ENCODE results near the gene ENO2. TPM values are rescaled to one million over a fixed set of nuclear protein-coding genes. Genes with fewer than 3 reads are reported as not detected.

ENO2 gene
- total RNA-seq, 8 experiments from 2014 or later: 2.6 to 399 (median 169) TPM

GRCh38 chr12:6959058-6959804 is 44.9 kb downstream of the ENO2 start:
- ATAC-seq (replicated peaks in 6 of 8): no peak
- H3K4me1 ChIP-seq (replicated peaks in 1 of 2): peaks cover 14 to 29% of the 10 kb centered on the region in 2 donors
- 20 to 83% (median 74%) methylated on average over 1 to 7 of the region's 24 CpGs; no CpG with 5 or more reads in 6 of the 10 experiments for WGBS, 10 experiments
- in situ Hi-C loops (cut with MboI; ENCODE audit: low pct_unique_long_range_greater_than_20kb in 2 of 9, low sequenced_read_pairs in 9 of 9, unreplicated experiment in 9 of 9): loop anchor here in 1 of 9 experiments (25.0 kb wide), 1 partner anchor 153 kb away; the partner anchor contains the start of gene C1RL
- no peak overlapping the region for H3K27ac ChIP-seq
- H3K4me3 ChIP-seq: no peak overlapping the region

GRCh38 chr12:6959805-6960592 is 45.6 kb downstream of the ENO2 start:
- Histone ChIP-seq H3K4me1 (replicated peaks in 1 of 2) (peaks cover 14 to 35% of the 10 kb centered on the region in 2 donors), H3K4me3 (no peak overlapping the region), H3K27ac (no peak overlapping the region)
- in situ Hi-C loops (cut with MboI; ENCODE audit: low pct_unique_long_range_greater_than_20kb in 2 of 9, low sequenced_read_pairs in 9 of 9, unreplicated experiment in 9 of 9): loop anchor here in 1 of 9 experiments (25.0 kb wide), 1 partner anchor 152 kb away; the partner anchor contains the start of gene C1RL
- ATAC-seq (replicated peaks in 6 of 8): no peak
- WGBS, 10 experiments: 80 to 90% (median 80%) methylated on average over 1 to 2 of the region's 26 CpGs; no CpG with 5 or more reads in 7 of the 10 experiments

GRCh38 chr12:6960593-6961277 is 46.4 kb downstream of the ENO2 start:
- H3K4me1 ChIP-seq (replicated peaks in 1 of 2): peaks cover 14 to 35% of the 10 kb centered on the region in 2 donors
- peak in 1 of 8 experiments; percentile 2 for ATAC-seq (replicated peaks in 6 of 8)
- 28 to 100% (median 82%) methylated on average over 1 to 3 of the region's 13 CpGs; no CpG with 5 or more reads in 6 of the 10 experiments for WGBS, 10 experiments
- in situ Hi-C loops (cut with MboI; ENCODE audit: low pct_unique_long_range_greater_than_20kb in 2 of 9, low sequenced_read_pairs in 9 of 9, unreplicated experiment in 9 of 9): loop anchor here in 1 of 9 experiments (25.0 kb wide), 1 partner anchor 152 kb away; the partner anchor contains the start of gene C1RL
- H3K27ac ChIP-seq: no peak overlapping the region
- no peak overlapping the region for H3K4me3 ChIP-seq

GRCh38 chr12:6961278-6961694 is 46.9 kb downstream of the ENO2 start:
- peak in 3 of 8 experiments; percentile 5 to 31 (median 10) for ATAC-seq (replicated peaks in 6 of 8)
- 21 to 100% (median 95%) methylated on average over 1 to 18 of the region's 24 CpGs; no CpG with 5 or more reads in 5 of the 10 experiments for WGBS, 10 experiments
- H3K27ac ChIP-seq: peak overlapping the region in 1 of 2 donors; percentile 13
- in situ Hi-C loops (cut with MboI; ENCODE audit: low pct_unique_long_range_greater_than_20kb in 2 of 9, low sequenced_read_pairs in 9 of 9, unreplicated experiment in 9 of 9): loop anchor here in 1 of 9 experiments (25.0 kb wide), 1 partner anchor 151 kb away; the partner anchor contains the start of gene C1RL
- no peak overlapping the region for H3K4me3 ChIP-seq
- H3K4me1 ChIP-seq (replicated peaks in 1 of 2): peaks cover 14 to 35% of the 10 kb centered on the region in 2 donors

GRCh38 chr12:6961695-6962284 is 47.4 kb downstream of the ENO2 start:
- Histone ChIP-seq H3K4me1 (replicated peaks in 1 of 2) (peaks cover 14 to 35% of the 10 kb centered on the region in 2 donors), H3K27ac (peak overlapping the region in 1 of 2 donors; percentile 42), H3K4me3 (no peak overlapping the region)
- ATAC-seq (replicated peaks in 6 of 8): peak; percentile 67 to 81 (median 76)
- in situ Hi-C loops (cut with MboI; ENCODE audit: low pct_unique_long_range_greater_than_20kb in 2 of 9, low sequenced_read_pairs in 9 of 9, unreplicated experiment in 9 of 9): loop anchor here in 1 of 9 experiments (25.0 kb wide), 1 partner anchor 151 kb away; the partner anchor contains the start of gene C1RL
- WGBS, 10 experiments: 0 to 49% (median 20%) methylated on average over 1 to 8 of the region's 16 CpGs; no CpG with 5 or more reads in 3 of the 10 experiments

GRCh38 chr12:6962285-6963015 is 48.1 kb downstream of the ENO2 start:
- Histone ChIP-seq H3K4me3 (no peak overlapping the region), H3K27ac (peak overlapping the region in 1 of 2 donors; percentile 42), H3K4me1 (replicated peaks in 1 of 2) (peaks cover 14 to 35% of the 10 kb centered on the region in 2 donors)
- 68 to 100% (median 85%) methylated on average over 1 to 7 of the region's 25 CpGs; no CpG with 5 or more reads in 4 of the 10 experiments for WGBS, 10 experiments
- in situ Hi-C loops (cut with MboI; ENCODE audit: low pct_unique_long_range_greater_than_20kb in 2 of 9, low sequenced_read_pairs in 9 of 9, unreplicated experiment in 9 of 9): loop anchor here in 1 of 9 experiments (25.0 kb wide), 1 partner anchor 150 kb away; the partner anchor contains the start of gene C1RL
- ATAC-seq (replicated peaks in 6 of 8): peak in 6 of 8 experiments; percentile 1 to 8 (median 7)

GRCh38 chr12:6963016-6963731 is 48.8 kb downstream of the ENO2 start:
- H3K4me3 ChIP-seq: no peak overlapping the region
- no peak for ATAC-seq (replicated peaks in 6 of 8)
- in situ Hi-C loops (cut with MboI; ENCODE audit: low pct_unique_long_range_greater_than_20kb in 2 of 9, low sequenced_read_pairs in 9 of 9, unreplicated experiment in 9 of 9): loop anchor here in 1 of 9 experiments (25.0 kb wide), 1 partner anchor 149 kb away; the partner anchor contains the start of gene C1RL
- WGBS, 10 experiments: 90% methylated on average over 2 of the region's 32 CpGs; no CpG with 5 or more reads in 9 of the 10 experiments
- H3K27ac ChIP-seq: no peak overlapping the region
- H3K4me1 ChIP-seq (replicated peaks in 1 of 2): peaks cover 14 to 35% of the 10 kb centered on the region in 2 donors

GRCh38 chr12:6963791-6964413 is 49.5 kb downstream of the ENO2 start:
- 37 to 100% (median 93%) methylated on average over 1 to 3 of the region's 17 CpGs; no CpG with 5 or more reads in 5 of the 10 experiments for WGBS, 10 experiments
- ATAC-seq (replicated peaks in 6 of 8): no peak
- in situ Hi-C loops (cut with MboI; ENCODE audit: low pct_unique_long_range_greater_than_20kb in 2 of 9, low sequenced_read_pairs in 9 of 9, unreplicated experiment in 9 of 9): loop anchor here in 1 of 9 experiments (25.0 kb wide), 1 partner anchor 148 kb away; the partner anchor contains the start of gene C1RL
- H3K4me1 ChIP-seq (replicated peaks in 1 of 2): peaks cover 16 to 36% of the 10 kb centered on the region in 2 donors
- H3K4me3 ChIP-seq: no peak overlapping the region
- H3K27ac ChIP-seq: peak overlapping the region in 1 of 2 donors; percentile 35

- in situ Hi-C loops (cut with MboI; ENCODE audit: low pct_unique_long_range_greater_than_20kb in 2 of 9, low sequenced_read_pairs in 9 of 9, unreplicated experiment in 9 of 9): loop anchor here in 1 of 9 experiments (25.0 kb wide), 1 partner anchor 148 kb away; the partner anchor contains the start of gene C1RL
- Histone ChIP-seq H3K4me1 (replicated peaks in 1 of 2) (peaks cover 22 to 43% of the 10 kb centered on the region in 2 donors), H3K4me3 (no peak overlapping the region), H3K27ac (peak overlapping the region in 1 of 2 donors; percentile 35)
- peak in 1 of 8 experiments; percentile 3 for ATAC-seq (replicated peaks in 6 of 8)
- WGBS, 10 experiments: 72 to 100% (median 89%) methylated on average over 1 to 8 of the region's 8 CpGs; no CpG with 5 or more reads in 2 of the 10 experiments
Observed at GRCh38 chr12:6964605-6965025, 50.2 kb downstream of the ENO2 start.

GRCh38 chr12:6965026-6965661 is 50.8 kb downstream of the ENO2 start:
- in situ Hi-C loops (cut with MboI; ENCODE audit: low pct_unique_long_range_greater_than_20kb in 2 of 9, low sequenced_read_pairs in 9 of 9, unreplicated experiment in 9 of 9): loop anchor here in 1 of 9 experiments (25.0 kb wide), 1 partner anchor 147 kb away; the partner anchor contains the start of gene C1RL
- WGBS, 10 experiments: 6 to 53% (median 30%) methylated on average over 1 to 5 of the region's 12 CpGs; no CpG with 5 or more reads in 3 of the 10 experiments
- Histone ChIP-seq H3K27ac (peak overlapping the region in 1 of 2 donors; percentile 35), H3K4me1 (replicated peaks in 1 of 2) (peaks cover 22 to 45% of the 10 kb centered on the region in 2 donors), H3K4me3 (no peak overlapping the region)
- peak; percentile 31 to 80 (median 78) for ATAC-seq (replicated peaks in 6 of 8)
